ENCODE measurements around the gene SUCO. TPM values are rescaled to one million over a fixed set of nuclear protein-coding genes. Genes with fewer than 3 reads are reported as not detected.
A peak's percentile ranks its signal among the peaks of the same experiment; 100 is the strongest.
"Not testable (repeated sequence)": the region's sequence is repeated elsewhere in the genome, so short reads cannot be mapped to it uniquely, and the experiment has no call there.

Gene SUCO
- total RNA-seq, 2 donors from 2014 or later = 86.9 to 95.8 TPM

DNA sequence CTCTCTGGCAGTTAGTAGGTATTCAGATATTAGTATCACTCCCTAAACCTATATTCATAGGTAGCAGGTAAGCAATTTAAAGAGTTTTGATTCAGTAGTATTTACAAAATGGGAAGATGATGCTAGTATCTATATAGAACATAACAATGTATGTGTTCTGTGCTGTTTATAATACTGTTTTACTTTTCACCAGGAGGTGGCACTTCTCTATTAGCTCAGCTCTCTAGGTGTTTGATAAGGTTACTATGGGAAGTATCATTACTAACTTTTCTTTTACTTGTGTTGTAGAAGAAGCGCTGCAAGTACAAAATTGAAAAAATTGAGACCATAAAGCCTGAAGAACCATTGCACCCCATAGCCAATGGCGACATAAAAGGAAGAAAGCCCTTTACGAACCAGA is 76.6 kb downstream of the SUCO start:
- no peaks in the 10 kb centered on the region for H3K9me3 ChIP-seq (ENCODE audit: control insufficient read depth, low read length, poor library complexity, severe bottlenecking)
- no peaks in the 10 kb centered on the region for H3K27me3 Mint-ChIP-seq
- H3K4me3 Mint-ChIP-seq = no peak overlapping the region
- peak overlapping the region; percentile 49 for H3K27ac Mint-ChIP-seq
- H3K36me3 Mint-ChIP-seq (ENCODE audit: low read depth) = peaks cover 8% of the 10 kb centered on the region
- DNase-seq (no peak), ATAC-seq (peak; percentile 76)
- peaks cover 12% of the 10 kb centered on the region for H3K4me1 Mint-ChIP-seq

DNA sequence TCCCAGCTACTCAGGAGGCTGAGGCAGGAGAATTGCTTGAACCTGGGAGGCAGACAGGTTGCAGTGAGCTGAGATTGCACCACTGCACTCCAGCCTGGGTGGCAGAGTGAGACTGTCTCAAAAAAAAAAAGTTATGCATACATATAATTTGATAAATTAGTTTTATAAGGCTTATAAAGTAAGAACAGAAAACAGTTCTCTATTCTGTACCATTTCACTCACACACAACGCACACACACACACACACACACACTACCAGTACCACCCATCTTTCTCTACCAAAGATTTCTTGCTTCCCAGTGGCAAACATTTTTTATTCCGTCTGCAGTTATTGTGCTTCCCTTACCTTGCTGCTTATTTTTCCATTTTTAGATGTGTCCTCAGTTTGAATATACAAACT is 79.5 kb downstream of the SUCO start:
- Mint-ChIP-seq H3K27ac (no peak overlapping the region), H3K27me3 (no peaks in the 10 kb centered on the region), H3K36me3 (ENCODE audit: low read depth) (peaks cover 6% of the 10 kb centered on the region), H3K4me1 (peaks cover 9% of the 10 kb centered on the region), H3K4me3 (peak overlapping the region; percentile 16)
- H3K9me3 ChIP-seq (ENCODE audit: control insufficient read depth, low read length, poor library complexity, severe bottlenecking) = no peaks in the 10 kb centered on the region
- ATAC-seq (no peak), DNase-seq (no peak)

DNA sequence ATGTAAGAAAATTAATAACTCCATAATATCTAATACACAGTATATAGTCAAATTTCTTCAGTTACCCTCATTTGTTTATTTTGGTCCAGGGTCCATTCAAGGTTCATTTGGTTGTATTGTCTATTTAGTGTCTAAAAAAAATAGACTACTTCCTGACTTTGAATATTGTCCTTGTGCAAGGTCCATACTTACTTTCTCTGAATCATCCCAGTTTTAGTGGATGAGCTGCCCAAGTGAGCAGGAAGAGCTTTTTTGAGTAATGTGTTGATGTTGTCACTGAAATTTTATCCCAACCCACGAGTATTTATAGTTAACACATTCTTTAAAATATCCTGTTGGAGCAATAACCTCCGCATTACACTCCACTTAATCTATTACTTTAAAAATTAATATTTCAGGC is 80.3 kb downstream of the SUCO start:
- peaks cover 9% of the 10 kb centered on the region for H3K4me1 Mint-ChIP-seq
- no peak overlapping the region for H3K27ac Mint-ChIP-seq
- H3K9me3 ChIP-seq (ENCODE audit: control insufficient read depth, low read length, poor library complexity, severe bottlenecking) = no peaks in the 10 kb centered on the region
- DNase-seq (no peak), ATAC-seq (no peak)
- H3K27me3 Mint-ChIP-seq = no peaks in the 10 kb centered on the region
- H3K36me3 Mint-ChIP-seq (ENCODE audit: low read depth) = peaks cover 6% of the 10 kb centered on the region
- H3K4me3 Mint-ChIP-seq = no peak overlapping the region

DNA sequence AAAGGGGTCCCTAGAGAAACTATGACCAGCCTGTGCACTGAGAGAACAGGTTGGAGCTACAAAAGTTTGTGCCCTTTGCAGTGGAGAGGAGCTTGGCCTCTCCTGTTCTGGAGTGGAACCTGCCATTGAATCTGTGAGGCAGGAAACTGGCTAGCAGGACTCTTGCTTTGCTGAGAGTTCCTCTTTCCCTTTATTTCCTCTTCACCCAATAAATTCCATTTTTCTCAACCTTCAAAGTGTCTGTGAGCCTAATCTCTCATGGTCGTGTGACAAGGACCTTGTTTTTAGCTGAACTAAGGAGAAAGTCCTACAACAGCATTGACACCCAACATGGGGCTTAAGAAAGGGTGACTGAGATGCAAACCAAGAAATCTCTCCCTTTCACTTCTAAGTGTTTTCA is 83.2 kb downstream of the SUCO start:
- DNase-seq = no peak
- H3K9me3 ChIP-seq (ENCODE audit: control insufficient read depth, low read length, poor library complexity, severe bottlenecking) = no peaks in the 10 kb centered on the region
- ATAC-seq = no peak
- H3K27ac Mint-ChIP-seq = no peak overlapping the region
- H3K4me1 Mint-ChIP-seq = peaks cover 3% of the 10 kb centered on the region
- H3K4me3 Mint-ChIP-seq = no peak overlapping the region
- H3K36me3 Mint-ChIP-seq (ENCODE audit: low read depth) = peaks cover 3% of the 10 kb centered on the region
- H3K27me3 Mint-ChIP-seq = no peaks in the 10 kb centered on the region

DNA sequence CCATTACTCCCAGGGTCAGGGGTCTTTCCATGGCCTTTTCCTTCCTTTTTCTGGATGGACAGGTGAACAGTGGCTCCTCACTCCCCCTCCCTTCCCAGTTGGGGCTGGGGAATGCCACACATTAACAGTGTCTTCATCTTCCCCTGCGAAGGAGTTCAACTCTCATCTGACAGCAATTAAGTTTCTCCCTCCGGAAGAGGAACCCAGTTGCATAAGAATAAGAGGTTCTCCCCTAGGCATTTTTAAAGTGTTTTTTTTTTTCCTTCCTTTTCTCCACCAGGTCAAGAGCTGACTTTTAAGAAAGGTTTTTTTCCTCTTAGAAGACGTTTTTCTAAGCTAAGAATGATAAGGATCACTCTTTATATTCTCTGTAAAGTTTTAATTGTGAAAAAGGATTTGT is 83.7 kb downstream of the SUCO start:
- no peak overlapping the region for H3K4me3 Mint-ChIP-seq
- DNase-seq (no peak), ATAC-seq (no peak)
- no peaks in the 10 kb centered on the region for H3K27me3 Mint-ChIP-seq
- no peak overlapping the region for H3K27ac Mint-ChIP-seq
- H3K36me3 Mint-ChIP-seq (ENCODE audit: low read depth) = peaks cover 3% of the 10 kb centered on the region
- peaks cover 3% of the 10 kb centered on the region for H3K4me1 Mint-ChIP-seq
- H3K9me3 ChIP-seq (ENCODE audit: control insufficient read depth, low read length, poor library complexity, severe bottlenecking) = no peaks in the 10 kb centered on the region

DNA sequence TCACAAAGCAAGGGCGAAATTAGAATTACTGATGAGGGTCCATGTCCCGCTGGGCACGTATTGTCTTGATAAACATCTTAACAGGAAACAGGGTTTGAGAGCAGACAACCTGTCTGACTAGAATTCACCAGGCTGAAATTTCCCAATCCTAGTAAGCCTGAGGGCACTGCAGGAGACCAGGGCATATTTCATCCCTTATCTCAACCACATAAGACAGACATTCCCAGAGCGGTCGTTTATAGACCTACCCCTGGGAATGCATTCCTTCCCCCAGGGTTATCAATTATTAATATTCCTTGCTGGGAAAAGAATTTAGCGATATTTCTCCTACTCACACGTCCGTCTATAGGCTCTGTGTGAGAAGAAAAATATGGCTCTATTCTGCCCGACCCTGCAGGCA is 87.7 kb downstream of the SUCO start:
- not testable (repeated sequence) for H3K27me3 Mint-ChIP-seq; H3K9me3 ChIP-seq (ENCODE audit: control insufficient read depth, low read length, poor library complexity, severe bottlenecking); H3K36me3 Mint-ChIP-seq (ENCODE audit: low read depth); H3K27ac Mint-ChIP-seq; H3K4me1 Mint-ChIP-seq; DNase-seq; H3K4me3 Mint-ChIP-seq; ATAC-seq

DNA sequence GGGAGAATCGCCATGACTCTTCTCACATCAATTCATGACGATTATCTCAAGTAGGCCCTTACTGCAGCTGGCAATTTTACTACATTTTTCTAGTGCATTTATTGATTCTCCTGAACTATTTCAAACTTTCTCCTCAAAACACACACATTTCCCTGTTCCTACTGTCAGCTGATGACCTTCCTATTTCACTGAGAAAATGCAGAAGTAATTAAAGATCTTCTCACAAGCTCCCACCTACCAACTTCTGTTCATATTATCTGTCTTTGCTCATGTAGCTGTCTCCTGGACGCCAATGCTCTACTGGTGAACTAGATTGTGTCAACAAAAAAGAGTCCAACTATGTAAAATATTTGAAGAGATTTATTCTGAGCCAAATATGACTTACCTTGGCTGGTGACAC is 89.6 kb downstream of the SUCO start:
- Mint-ChIP-seq H3K27me3 (no peaks in the 10 kb centered on the region), H3K36me3 (ENCODE audit: low read depth) (peaks cover 2% of the 10 kb centered on the region), H3K27ac (no peak overlapping the region), H3K4me3 (no peak overlapping the region), H3K4me1 (peaks cover 5% of the 10 kb centered on the region)
- no peak for ATAC-seq
- no peak for DNase-seq
- H3K9me3 ChIP-seq (ENCODE audit: control insufficient read depth, low read length, poor library complexity, severe bottlenecking) = no peaks in the 10 kb centered on the region

DNA sequence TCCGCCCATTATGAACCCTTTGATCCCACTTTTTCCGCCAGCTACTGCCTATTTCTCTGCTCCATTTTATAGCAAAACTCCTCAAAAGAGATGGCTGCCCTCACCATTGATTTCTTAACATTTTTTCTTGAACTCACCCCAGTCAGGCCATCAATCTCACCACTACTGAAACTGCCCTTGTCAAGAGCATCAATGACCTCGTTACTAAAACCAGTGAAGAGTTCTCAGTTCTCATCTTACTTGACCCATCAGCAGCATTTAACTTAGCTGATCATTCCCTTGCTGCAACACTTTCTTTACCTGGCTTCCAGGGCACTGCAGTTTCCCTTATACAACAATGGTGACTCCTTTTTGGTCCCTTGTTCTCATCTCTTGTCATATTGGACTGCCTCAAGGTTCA is 90.8 kb downstream of the SUCO start:
- DNase-seq (no peak), ATAC-seq (no peak)
- Mint-ChIP-seq H3K4me1 (peaks cover 12% of the 10 kb centered on the region), H3K27me3 (no peaks in the 10 kb centered on the region), H3K4me3 (no peak overlapping the region), H3K27ac (no peak overlapping the region), H3K36me3 (ENCODE audit: low read depth) (peaks cover 2% of the 10 kb centered on the region)
- H3K9me3 ChIP-seq (ENCODE audit: control insufficient read depth, low read length, poor library complexity, severe bottlenecking) = no peaks in the 10 kb centered on the region

DNA sequence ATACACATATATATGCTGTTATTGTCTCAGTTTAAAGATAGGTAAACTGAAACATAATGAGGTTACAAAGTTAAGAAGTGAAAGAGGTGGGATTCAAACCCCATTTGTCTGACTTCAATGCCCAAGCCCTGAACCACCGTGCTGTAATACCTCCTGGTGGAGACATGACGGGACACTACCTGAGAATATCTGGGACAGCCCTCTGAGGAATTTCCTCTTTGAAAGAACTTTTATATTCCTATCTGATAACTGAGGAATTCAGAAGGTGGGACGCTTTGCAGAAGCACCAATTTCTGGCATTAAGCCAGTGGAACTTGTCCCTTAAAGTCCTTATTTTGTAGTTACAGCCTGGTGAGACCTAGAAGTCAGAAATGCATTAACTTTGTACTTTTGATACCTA is 93.9 kb downstream of the SUCO start:
- H3K4me1 Mint-ChIP-seq = peaks cover 24% of the 10 kb centered on the region
- DNase-seq (no peak), ATAC-seq (no peak)
- H3K4me3 Mint-ChIP-seq = no peak overlapping the region
- no peak overlapping the region for H3K27ac Mint-ChIP-seq
- peaks cover 2% of the 10 kb centered on the region for H3K36me3 Mint-ChIP-seq (ENCODE audit: low read depth)
- no peaks in the 10 kb centered on the region for H3K9me3 ChIP-seq (ENCODE audit: control insufficient read depth, low read length, poor library complexity, severe bottlenecking)
- no peaks in the 10 kb centered on the region for H3K27me3 Mint-ChIP-seq

DNA sequence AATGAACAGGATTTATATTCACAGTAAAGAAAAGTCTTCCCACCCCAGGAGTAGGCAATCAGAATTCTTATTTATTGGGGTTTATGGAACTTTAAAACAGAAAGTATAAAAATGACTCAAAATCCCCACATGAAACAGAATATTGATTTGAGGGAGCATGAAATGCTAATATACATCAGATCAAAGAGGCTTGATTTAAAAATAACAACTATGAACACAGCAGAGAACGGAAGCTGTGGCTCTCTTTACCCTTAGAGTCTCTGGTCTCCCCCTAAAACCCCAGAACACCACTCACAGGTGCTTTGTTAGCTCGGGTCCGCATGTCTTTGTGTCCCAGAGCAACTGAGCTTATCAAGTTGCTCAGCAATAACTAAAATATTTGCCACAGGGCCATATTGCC is 94.8 kb downstream of the SUCO start:
- Mint-ChIP-seq H3K36me3 (ENCODE audit: low read depth) (no peaks in the 10 kb centered on the region), H3K27me3 (no peaks in the 10 kb centered on the region), H3K4me1 (peaks cover 28% of the 10 kb centered on the region), H3K27ac (peak overlapping the region; percentile 43), H3K4me3 (no peak overlapping the region)
- no peak for DNase-seq
- no peaks in the 10 kb centered on the region for H3K9me3 ChIP-seq (ENCODE audit: control insufficient read depth, low read length, poor library complexity, severe bottlenecking)
- ATAC-seq = peak; percentile 80

DNA sequence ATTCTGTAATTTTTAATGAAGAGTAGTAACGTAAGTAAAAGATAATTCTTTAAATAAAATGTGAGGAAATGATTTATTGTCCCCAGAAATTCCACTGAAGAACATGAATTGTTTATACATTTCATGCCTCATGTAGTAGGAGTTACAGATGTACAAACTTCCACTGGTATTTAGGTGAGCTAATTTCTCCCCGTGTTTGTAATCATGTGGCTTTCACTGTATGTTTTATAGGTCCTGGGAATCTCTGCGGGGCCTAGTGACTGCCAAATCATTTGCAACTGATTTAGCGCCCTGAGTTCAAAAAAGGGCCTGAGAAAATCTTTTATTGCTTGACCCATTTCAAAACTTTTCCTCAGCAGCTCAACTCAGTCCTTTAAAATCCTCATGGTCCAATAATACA is 95.5 kb downstream of the SUCO start:
- H3K4me1 Mint-ChIP-seq = peaks cover 28% of the 10 kb centered on the region
- no peak overlapping the region for H3K4me3 Mint-ChIP-seq
- DNase-seq = no peak
- peak overlapping the region; percentile 49 for H3K27ac Mint-ChIP-seq
- H3K27me3 Mint-ChIP-seq = no peaks in the 10 kb centered on the region
- H3K9me3 ChIP-seq (ENCODE audit: control insufficient read depth, low read length, poor library complexity, severe bottlenecking) = no peaks in the 10 kb centered on the region
- H3K36me3 Mint-ChIP-seq (ENCODE audit: low read depth) = no peaks in the 10 kb centered on the region
- ATAC-seq = no peak

DNA sequence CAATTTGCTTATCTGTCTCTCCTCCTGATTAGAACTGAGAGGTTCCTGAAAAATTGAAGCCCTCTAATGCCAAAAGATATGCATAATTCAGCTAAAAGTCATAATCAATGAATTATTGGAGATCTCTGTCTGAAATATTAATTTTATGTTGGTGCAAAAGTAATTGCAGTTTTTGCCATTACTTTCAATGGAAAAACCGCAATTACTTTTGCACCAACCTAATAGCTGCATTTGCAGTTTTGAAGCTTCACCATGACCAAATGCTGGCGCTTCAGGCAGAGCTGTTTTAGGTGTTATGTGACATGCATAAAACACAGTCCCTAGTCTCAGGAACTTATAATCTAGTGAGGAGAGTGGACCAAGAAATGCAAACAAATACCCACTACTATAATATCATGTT is 96.2 kb downstream of the SUCO start:
- Mint-ChIP-seq H3K36me3 (ENCODE audit: low read depth) (no peaks in the 10 kb centered on the region), H3K27me3 (no peaks in the 10 kb centered on the region), H3K27ac (peak overlapping the region; percentile 49), H3K4me1 (peaks cover 28% of the 10 kb centered on the region), H3K4me3 (no peak overlapping the region)
- DNase-seq = no peak
- ATAC-seq = no peak
- no peaks in the 10 kb centered on the region for H3K9me3 ChIP-seq (ENCODE audit: control insufficient read depth, low read length, poor library complexity, severe bottlenecking)

DNA sequence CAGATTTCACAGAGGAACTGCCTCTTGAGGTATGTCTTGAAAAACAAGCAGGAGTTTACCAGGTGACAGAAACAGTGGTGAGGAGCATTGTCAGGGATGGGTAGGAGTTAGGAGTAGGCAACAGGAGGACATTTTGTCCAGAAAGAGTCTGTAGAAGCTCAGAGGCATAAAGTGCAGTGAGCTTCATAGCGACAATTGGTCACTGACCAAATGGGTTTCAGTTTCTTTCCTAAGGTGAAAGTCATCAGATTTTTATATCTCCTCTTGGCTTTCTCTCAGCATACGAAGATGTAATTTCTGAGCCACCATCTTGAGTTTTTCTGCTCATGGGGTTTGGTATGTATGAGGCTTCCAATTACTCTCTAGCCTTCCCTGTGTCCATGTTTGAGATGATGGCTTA is 96.7 kb downstream of the SUCO start:
- Mint-ChIP-seq H3K4me3 (no peak overlapping the region), H3K27me3 (no peaks in the 10 kb centered on the region), H3K27ac (no peak overlapping the region), H3K4me1 (peaks cover 28% of the 10 kb centered on the region), H3K36me3 (ENCODE audit: low read depth) (no peaks in the 10 kb centered on the region)
- no peak for ATAC-seq
- no peak for DNase-seq
- H3K9me3 ChIP-seq (ENCODE audit: control insufficient read depth, low read length, poor library complexity, severe bottlenecking) = no peaks in the 10 kb centered on the region

DNA sequence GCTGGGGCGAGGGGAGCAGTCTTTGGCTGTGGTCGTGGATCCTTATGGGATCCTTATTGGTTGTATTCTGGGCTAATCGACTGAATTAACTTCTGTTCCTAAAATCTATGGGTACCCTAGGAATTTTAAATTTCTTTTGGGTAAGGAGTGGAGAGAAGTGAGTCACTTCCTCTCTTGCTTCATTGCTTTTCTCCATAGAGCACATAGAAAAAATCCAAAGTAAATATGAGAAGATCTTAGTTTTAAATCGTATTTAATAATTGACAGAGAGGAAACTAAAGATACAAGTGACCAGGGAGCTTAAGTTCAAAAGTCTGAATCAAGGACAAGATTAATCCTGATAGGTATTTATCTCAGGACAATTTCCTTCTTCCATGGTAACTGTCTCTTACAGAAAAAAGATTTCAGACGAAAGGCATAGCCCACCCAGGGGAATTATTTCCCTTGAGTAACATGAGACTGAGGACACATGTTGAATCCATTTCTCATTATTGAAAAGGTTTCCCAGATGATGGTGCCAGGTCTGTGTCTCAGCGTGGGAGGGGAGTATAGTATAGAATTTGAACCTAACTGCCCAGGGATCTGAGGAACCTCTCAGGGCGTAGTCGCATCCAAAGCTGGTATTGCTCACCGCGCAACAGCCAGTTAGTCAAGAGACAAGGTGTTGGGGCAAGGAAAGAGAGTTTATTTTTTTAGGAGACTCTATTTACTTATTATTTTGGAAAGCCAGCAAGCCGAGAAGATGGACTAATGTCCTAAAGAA is 97.3 kb downstream of the SUCO start:
- H3K9me3 ChIP-seq (ENCODE audit: control insufficient read depth, low read length, poor library complexity, severe bottlenecking) = no peaks in the 10 kb centered on the region
- Mint-ChIP-seq H3K27ac (no peak overlapping the region), H3K4me3 (no peak overlapping the region), H3K36me3 (ENCODE audit: low read depth) (no peaks in the 10 kb centered on the region), H3K4me1 (peaks cover 28% of the 10 kb centered on the region), H3K27me3 (no peaks in the 10 kb centered on the region)
- no peak for ATAC-seq
- DNase-seq = no peak

Measured in T-helper 17 cell (primary cell).